Kidney glomerular epithelial cell (primary cell): ENCODE measurements around the gene KCNMB1.
"Not testable (repeated sequence)": the region's sequence is repeated elsewhere in the genome, so short reads cannot be mapped to it uniquely, and the experiment has no call there.

Experiments used
- DNase-seq: peaks from one replicate; lab custom pipeline; 2025; lab: John Stamatoyannopoulos, UW

Gene KCNMB1

DNA sequence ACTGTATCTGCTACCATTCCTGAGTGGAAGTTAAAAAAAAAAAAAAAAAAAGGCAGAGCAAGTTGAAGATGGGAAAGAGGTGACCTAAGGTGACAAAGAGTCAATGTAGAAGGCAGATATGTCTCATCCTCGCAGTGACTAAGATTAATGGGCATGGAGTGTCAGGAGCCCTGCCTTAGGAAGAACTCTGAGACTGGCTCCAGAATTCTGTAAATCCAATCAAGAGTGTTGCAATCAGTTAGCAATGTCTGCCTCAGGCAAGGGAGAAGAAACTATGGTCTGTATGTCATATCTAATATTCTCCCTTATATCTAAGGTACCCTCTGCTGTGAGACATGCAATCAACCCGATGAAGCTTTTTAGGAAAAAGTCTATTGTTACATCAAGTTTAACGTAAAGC, 24.7 kb upstream of the KCNMB1 start:
- DNase-seq, result no peak

DNA sequence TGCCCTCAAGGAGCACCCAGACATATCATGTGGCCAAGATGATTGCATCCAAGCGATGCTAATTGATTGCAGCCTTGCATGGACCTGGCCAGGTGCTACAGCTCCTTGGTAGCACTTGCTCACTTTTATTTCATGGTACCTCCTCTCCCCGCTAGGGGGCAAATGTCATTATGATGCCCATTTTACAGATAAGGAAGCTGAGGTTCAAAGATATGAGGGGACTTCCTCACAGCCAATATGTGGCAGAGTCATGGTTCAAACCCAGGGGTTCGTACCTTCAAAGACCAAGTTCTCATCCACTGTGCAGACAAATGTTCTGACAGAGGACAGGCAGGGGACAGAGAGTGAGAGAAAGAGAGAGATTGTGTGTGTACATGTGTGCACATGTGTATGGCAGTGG, 21.9 kb upstream of the KCNMB1 start:
- DNase-seq, result no peak

DNA sequence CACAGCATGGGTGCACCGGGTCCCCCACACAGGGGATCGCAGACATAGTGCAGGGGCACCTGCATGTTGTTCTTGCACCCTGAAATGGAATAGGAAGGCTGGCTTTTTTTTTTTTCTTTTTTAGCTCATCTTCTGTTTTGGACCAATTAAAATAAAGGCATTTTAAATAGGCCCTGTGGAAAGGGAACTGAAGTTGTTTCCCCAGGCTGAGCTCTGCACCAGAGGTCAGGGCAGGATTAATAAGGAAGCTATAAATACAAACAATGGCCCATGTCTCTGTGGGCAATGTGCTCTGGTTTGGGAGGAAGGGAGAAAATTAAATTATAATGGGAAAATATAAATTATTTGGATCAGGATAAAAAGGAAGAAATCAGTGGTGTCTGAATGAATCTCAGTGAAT, 21.2 kb upstream of the KCNMB1 start:
- no peak for DNase-seq

DNA sequence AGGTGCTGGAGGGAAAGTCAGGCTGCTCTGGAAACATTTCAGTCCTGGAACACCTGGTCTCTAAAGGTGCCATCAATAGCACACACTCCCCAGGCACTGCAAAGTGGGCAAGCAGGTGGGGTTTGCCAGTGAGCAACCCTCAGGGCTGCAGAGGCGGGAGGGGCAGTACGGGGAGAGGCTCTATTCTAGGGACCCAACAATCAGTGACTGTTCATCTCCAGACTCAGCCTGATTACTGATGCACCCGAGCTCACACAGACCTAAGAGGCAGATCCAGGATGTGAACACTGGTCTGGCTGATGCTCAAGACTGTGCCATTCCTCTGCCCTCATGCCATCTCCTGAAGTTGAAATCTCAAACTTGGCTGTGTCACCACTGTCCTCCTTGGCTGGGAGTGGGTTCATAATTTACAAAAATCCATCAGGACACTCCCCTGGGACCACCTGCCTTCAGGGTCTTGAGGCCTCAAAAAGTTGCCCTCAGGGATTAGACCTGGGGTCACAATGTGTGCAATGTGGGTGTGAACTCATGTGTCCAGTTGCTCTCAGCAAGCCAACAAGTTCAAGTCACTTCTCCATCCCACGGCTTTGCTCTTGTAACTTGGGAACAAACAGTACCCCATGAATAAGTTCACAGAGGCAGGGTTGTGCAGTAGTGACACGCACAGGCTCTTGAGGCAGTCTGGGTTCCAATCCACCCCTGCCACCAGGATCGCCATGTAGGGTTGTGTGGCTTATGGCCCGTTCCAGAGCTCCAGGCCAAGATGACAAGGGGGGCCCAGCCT, 19.9 kb upstream of the KCNMB1 start:
- no peak for DNase-seq

DNA sequence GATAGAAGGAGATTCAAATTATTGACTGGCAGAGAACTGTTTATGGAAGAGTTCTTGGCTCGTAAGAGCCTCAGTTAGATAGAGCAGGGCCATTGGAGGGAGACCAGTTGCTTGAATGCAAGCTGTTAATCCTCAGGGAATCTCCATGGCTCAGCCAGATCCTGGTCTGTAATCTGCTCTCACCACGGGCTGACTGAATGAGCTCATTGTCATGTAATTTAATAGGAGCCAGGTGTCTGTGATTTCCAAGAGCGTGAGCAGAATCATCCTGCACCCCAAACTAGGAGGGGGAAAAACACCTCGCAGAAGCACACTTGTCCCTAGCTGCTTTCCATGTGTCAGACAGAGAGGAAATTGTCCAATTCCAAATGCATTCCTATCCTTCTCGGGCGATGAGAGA, 19.1 kb upstream of the KCNMB1 start:
- DNase-seq, result no peak

DNA sequence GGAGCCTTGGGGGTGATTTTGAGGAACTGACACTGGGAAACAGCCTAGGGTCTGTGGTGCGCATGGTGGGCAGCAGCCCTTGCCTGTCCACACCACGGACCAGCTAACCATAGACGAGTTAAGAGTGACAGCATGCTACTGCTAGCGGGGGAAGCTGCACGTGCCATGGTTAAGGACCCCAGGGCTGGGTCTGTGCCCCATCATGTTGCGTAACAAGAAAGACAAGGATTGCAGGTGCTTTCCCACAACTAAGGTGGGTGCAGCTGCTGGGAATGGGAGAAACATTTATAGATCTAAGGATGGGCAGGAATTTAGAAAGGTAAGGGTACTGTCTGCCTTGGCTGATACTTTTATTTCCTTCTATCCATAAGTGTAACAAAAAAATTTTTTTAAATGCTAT, 17.9 kb upstream of the KCNMB1 start:
- no peak for DNase-seq

DNA sequence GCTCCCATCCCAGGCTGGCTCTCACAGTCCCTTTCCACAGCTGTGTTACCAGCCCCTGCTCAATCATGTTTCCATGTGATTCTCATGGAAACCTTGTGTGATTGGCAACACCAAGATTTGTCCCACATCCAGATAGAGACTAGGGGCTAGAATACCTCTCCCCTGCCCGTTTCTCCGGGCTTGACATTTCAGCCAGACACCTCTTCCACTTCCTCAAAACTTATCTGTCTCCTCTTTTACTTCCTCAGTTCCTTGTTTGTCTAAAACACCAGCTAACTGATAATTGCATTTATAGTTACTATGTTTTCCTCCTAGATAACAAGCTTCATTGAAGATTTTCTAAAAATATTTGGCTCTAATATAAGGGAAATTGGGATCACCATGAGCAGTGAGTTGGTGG, 16.6 kb upstream of the KCNMB1 start:
- DNase-seq, result no peak

DNA sequence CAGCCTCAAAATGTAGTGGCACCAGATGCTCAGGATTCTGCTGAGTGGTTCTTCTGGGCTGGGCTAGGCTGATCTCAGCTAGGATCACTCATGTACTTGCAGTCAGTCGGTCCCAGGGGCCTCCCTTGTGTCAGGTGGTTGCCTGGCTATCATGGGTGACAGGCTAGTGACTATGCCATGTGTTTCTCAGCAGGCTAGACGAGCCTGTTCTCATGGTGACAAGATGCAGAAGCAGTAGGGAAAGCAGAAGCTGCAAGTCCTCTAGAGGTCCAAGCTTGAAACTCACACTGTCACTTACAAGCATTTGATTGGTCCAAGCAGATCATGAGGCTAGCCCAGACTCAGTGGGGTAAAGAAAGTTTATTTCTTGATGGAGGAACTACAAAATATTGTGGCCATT, 15.2 kb upstream of the KCNMB1 start:
- DNase-seq, result no peak

DNA sequence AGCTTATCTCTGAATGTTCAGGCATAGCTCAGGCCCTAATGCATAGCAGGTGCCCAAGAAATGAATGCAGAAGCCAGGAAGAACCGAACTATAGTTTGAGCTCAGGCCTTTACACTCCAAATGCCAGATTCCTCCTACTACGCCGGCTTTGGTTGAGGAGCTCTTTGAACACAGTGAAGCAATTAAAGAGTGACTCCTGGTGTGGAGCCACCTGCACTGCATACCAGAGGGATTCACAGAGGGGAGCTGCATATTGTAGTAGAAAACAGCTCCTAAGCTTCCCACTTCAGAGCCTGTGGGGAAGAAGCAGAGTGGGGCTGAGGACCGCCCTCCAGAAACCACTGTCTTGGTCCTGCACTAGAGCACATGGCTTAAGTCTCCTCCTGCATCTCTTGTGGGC, 14.5 kb upstream of the KCNMB1 start:
- DNase-seq, result no peak

DNA sequence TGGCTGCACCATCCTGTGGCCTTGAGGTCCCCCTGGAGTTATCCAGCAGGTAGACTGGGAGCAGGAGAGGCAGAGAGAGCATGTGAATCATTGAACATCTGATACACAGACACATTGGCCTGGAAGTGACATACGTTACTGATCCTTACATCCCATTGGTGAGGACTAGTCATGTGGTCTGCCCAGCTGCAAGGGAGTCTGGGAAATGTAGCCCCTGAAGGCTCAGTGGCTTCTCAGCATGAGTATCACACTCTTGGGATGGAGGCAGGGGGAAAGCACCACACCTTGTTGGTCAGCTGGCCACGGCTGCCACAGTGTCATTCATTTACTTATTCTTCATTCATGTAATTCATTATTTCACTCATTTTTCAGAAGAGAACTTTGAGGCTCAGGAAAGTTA, 13.3 kb upstream of the KCNMB1 start:
- no peak for DNase-seq

DNA sequence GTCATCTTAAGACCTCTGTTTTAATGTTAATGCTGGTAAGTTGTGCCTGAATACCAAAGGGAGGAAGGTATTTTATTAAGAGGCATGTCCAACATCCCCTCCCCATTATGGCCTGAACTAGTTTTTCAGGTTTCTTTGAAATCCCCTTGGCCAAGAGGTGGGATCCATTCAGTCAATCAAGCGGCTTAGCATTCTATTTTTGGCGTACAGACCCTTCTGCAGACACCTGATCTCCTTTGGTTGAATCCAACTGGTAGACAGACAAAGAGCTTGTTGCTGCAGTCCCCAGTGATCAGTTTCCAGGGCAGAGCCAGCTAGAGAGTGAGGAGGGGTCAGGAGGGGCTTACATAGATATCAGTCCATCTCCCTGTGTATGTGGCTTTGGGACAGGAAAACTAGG, 7.9 kb upstream of the KCNMB1 start:
- no peak for DNase-seq

DNA sequence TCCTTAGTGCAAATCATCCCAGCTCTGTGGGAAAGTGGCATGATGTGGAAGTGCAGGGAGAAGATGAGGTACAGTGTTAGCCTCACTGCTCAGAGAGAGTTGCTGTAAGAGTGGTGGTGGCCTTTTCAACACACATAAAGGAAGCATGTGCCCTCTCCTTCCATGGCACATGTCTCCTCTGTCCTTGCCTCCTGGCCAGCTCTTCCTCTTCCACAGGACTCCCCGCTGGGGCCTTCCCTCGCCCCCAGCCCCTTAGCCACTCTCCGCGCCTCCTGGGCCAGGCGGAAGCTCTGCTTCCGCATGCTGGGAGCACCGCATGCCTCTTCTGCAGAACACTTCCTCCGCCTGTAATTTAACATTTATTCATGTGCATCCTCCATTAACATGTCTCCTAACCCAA, 4.8 kb upstream of the KCNMB1 start:
- no peak for DNase-seq

DNA sequence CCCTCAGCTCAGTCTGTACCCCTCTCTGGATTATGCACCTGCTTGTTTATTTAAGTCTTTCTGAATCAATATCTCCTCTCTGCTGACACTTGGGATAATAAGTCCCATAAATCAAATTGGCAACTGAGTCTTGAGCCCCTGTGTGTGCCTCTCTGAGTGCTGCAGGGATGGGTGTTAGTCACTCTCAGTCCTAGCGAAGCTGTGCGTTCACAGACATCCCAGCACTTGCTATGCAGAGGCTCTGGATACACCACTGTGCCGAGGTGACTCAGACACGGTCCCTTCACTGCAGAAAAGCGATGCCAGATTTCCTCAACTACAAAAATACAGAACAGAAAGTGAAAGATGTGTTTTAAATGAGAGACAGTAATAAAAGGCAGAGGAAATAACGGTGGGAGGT, 4.1 kb upstream of the KCNMB1 start:
- DNase-seq, result no peak

DNA sequence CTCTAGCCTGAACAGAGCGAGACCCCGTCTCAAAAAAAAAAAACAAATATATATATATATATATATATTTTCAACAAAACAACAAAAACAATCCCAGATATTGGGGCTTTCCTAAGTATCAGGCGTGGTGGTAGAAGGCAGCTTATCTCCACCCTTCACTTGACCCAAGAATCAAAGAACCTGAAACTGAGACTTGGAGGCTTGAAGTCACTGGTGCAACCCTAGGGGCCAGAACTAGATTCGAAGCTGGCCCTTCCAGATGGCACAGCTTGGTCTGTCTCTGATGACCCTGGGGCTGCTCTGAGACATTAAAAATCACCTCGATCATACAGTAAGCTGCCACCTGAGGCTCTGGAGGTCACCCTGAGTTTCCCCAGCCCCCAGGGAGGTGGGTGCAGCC, 1.3 kb upstream of the KCNMB1 start:
- DNase-seq, result no peak

DNA sequence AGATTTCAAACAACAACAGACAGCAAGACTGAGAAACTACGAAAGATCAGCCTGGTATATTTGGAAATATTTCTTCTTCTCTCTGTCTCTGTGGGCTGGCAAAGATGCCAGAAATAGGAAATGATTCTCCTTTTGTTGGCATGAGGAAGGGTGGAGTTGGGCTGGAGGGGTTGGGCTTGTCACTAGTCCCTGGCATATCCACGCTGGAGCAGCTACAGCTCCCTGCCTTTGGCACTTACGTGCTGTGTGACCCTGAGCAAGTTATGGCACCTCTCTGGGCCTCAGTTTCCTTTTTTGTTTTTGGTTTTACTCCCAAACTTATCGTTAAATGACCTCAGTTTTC, 354 bp upstream of the KCNMB1 start:
- no peak for DNase-seq

DNA sequence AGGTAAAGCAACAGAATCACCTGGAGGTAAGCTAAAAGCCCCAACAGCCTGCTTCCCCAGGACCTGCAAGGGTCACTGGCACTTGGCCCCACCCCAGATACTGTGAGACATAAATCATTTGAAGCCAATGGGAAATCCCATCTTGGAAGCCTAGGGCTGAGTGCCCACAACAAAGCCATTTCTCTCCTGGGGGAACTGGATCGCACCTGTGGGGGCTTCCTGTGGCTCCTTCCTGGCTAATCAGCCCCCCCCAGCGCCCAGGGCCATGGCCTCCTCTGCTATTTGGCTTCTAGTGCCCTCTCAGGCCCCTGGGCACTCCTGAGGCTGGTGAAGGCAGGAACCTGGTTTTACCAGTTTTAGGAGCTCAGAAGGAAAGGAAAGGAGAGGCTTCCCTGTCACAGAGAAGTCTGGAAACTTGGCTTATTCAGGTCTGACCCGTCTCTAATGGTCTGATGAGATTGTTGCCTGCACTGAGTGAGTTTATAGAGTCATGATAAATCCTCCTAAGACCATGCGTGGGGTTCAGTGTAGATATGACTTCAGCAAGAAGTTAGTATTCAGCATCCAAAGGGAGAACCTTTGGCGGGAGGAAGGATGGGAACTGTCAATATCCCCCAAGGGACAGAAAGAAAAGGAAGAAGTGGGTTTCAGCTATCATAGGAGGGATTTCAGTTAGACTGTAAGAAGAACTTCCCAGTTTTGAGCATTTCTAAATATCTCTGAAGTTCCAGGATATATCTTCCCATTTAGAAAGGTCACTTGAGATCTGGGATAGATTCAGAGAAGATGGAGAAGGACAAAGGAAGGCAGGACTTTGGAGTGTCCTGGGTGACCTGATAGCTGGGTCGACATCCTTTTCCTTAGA, 1.2 kb downstream of the KCNMB1 start:
- DNase-seq, result no peak

DNA sequence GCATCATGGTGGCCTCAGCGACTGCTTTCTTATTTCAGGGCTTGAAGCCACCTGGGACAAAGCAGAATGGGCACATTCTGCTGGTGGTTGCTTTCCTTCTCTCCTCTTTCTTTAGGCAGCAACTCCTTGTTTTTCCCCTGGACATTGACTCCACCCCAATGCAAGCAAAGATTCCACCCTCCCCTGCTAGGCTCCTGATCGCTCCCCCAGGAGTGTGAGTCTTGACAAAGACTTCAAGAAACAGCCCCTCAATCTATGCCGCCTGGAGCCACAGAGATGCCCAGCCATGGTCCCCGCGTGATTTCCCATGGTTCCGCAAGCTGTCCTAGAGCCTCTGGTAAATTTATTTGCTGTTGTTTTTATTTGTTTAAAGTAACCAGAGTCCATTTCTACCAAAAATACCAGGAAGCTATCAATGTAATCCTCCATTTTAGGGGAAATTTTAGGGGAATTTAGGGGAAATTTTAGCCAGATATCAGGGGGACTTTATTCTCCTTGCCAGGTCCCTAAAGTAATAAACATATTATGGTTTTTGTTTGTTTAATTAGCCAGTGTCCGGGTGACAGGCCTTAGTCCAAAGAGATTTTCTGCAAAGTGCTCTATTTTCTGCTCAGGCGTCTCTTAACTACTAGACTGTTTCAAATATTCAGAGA, 2.3 kb downstream of the KCNMB1 start:
- no peak for DNase-seq

DNA sequence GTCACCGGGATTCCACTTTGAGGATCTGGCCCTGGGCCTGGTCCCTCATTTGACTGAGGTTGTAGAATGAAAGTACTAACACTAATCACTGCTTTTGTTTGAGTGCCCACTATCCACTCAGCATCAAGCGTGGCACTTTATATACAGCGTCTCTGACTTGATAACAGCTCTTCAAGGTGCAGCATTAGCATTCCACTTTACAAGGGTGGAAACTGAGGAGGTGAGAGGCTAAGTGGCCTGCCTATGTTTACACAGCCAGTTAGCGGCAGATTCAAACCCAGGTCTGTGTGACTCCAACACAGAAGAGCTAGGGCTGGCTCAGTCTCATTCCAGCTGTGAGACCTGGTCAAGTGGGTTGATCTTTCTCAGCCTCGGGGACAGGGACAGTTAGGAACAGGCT, 5.9 kb downstream of the KCNMB1 start:
- DNase-seq, result no peak

DNA sequence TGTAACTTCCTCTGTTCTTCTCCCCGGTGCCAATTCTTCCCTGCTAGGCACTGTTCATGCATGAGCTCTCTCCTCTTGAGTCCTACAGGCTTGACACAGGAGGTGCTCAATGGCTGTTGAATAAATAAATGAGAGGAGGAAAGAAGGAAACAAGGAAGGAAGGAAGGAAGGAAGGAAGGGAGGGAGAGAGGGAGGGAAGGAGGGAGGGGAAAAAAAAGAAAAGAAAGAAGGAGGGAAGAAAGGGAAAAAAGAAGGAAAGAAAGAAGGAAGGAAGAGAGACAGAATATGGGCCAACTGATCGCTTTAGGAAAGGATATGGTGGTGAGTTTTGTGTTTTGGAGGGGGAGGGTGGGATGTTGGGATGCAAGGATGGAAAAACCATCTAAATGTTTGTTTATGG, 6.4 kb downstream of the KCNMB1 start:
- DNase-seq, result no peak

DNA sequence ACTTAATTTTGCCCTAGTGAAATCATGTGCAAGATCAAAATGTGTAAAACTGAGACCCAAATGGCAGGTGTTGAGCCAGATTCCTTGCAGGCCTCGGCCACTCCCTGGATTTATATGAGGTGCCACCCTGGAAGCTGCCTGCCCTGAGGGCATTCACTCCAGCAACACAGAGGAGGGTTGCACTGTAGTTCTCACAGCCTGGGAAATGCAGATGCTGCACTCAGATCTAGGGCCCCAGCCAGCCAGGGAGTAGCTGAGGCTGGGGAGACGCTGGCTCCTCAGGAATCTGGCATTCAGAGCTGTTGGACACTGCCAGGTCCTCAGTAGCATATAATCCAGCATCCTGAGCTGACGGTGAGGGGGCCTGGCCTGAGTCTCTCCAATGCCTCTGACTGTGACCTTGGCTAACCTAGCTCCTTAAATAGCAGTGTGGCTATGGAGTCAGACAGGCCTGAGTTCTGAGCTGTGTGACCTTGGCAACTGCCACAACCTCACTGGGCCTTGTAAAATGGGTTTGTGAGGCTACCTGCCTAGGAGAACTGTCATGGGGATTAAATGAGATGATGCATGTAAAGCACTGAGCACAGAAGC, 8.7 kb downstream of the KCNMB1 start:
- no peak for DNase-seq

DNA sequence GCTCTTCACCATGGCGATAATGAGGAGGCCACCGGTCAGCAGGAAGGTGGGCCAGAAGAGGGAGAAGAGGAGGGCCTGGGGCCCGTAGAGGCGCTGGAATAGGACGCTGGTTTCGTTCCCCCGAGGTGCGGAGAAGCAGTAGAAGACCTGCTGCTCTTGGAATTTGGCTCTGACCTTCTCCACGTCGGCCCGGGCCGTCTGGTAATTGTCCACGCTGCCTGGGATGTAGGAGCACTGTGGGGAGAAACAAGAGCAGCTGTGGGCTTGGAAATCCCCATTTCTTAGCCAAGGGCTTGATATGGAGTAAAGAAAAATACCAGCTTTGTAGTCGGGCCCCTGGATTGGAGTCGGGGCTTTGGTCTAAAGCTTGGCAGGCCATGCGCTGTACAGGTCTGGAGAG, 10.4 kb downstream of the KCNMB1 start:
- DNase-seq, result no peak

DNA sequence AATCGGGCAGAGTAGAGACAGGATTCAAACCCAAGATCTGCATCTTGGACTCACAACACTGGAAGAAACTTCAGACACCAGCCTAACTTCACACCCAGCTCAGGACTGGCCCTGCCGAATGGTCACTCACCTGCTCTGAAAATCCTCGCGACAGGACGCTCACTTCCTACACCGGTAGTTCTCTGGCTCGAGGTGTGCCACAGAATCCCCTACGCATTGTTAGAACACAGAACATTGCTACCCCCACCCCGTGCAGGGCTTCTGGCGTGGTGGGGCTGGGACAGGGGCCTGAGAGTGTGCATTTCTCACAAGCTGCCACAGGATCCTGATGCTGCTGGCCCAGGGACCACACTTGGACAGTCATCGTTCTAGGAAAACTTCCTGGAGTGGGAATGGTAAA, 12.1 kb downstream of the KCNMB1 start:
- DNase-seq, result no peak

DNA sequence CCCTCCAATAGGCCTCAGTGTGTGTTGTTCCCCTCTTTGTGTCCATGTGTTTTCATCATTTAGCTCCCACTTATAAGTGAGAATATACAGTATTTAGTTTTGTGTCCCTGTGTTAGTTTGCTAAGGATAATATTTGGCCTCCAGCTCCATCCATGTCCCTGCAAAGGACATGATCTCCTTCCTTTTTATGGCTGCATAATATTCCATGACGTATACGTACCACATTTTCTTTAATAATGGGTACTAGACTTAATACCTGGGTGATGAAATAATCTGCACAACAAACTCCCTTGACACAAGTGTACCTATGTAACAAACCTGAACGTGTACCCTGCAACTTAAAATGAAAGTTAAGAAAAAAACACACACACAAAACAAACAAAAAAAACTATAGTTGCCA, 12.6 kb downstream of the KCNMB1 start:
- DNase-seq, result not testable (repeated sequence)
